IPS-NIHi7 (cell line): ENCODE measurements around the gene AHCYL2.
"Not testable (repeated sequence)": the region's sequence is repeated elsewhere in the genome, so short reads cannot be mapped to it uniquely, and the experiment has no call there.

Experiments
- DNase-seq: peaks from one replicate; pipeline ENCODE4 v3.0.0; 2012; ENCODE audit warnings: mixed read lengths; ENCODE audit errors: extremely low spot score

Gene AHCYL2

DNA sequence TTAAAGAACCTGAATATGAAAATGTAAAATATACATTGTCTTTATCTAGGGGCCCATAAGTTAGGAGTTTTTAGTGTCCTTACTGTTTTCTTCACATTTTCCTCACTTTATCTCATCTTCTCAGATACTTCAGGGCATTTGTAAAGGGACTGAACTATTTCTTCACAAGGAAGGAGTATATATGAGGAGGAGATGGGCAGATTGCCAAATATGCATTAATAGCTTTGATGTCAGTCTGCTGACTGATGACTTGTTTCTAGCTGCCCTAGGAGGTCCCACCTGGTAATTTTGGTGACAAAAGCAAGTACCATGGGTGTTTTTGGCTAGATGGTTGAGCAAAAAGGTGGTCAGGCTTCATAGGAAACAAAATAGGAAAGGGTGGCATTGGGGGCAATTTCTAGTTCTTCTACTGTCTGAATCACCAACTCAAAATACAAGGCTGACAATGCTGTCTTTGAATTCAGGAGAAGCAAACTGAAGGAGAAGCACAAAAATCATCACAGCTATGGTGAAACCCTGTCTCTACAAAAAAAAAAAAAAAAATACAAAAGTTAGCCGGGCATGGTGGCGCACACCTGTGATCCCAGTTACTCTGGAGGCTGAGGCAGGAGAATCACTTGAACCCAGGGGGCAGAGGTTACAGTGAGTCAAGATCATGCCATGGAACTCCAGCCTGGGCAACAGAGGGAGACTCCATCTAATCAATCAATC, 199.0 kb downstream of the AHCYL2 start:
- no peak for DNase-seq

DNA sequence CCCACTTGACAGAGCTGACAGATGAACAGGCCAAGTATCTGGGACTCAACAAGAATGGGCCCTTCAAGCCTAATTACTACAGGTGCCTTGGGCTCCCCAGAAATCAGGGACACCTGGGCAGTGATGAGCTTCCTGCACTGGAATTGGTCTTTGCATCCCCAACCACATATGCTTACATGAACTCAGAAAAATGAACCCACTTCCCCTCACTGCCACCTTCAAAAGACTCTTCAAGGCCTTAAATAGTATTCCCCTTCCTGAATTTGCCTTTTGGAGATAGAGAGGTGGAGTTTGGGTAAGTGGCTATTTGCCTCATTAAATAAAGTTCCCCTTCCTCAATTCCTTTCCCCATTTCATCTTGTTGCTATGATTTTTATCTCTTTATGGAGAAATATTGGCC, 201.7 kb downstream of the AHCYL2 start:
- no peak for DNase-seq

DNA sequence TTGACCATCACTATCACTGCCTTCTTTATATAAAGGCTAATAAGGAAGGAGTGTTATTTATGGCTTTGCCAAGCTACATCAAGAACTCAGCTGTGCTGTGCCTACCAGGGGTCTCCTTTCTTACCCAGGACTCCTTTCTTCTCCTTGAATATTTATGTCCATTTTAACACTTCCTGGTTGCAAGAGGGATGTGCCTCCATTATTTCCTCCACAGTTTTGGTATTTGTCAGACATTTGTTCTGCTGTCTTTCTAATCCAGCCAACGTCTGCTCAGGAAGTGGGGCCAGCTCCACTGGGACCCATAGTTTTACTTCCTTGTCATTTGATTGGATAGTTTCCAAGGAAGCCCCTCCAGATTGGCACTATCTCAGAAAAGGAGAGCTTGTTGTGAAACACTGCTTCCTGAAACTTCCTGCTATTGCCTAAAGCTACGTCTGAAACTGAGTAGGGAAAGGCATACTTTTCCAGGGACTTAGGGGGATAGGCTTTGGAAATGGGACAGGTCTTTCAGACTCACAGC, 202.8 kb downstream of the AHCYL2 start:
- DNase-seq = no peak

DNA sequence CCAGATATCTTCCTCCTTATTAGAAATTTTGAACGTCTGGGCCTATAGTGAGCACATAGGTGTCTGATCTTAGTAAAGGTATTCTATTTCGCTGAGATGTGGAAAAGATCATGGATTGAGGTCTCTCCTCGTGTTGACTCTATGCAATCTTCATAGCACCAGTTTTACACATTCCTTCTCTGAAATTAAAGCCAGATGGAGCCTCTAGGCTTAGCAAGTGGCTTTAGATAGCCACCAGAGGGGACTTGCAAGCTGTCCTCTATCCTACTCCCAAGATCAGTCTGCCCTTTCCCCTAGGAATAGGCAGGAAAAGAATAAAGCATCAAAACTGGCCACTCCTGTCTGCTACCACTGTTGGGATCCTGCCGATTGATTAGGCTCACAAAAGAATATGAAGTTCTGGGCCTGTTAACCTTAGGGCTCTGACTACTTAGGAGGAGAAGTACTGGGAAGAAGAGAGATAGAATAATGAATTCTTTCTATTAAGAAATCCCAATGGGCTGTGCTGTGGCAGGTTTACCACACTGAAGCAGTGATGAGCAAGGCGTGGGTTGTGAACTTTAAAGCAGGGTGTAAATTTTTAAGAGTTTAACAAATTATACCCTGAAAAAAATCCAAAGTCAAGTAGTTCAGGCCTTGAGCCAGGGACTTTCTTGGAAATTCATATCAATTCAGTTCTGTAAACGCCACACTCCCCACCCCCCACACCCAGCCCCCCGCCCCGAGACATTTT, 207.2 kb downstream of the AHCYL2 start:
- DNase-seq = no peak

GRCh38 chr7:129433847-129434674, 209.2 kb downstream of the AHCYL2 start, which contains the start of gene STRIP2:
Gene STRIP2 (plus strand): TSS chr7:129434432. CDS start chr7:129434473, 41 bp downstream.
- DNase-seq = peak; percentile 97

DNA sequence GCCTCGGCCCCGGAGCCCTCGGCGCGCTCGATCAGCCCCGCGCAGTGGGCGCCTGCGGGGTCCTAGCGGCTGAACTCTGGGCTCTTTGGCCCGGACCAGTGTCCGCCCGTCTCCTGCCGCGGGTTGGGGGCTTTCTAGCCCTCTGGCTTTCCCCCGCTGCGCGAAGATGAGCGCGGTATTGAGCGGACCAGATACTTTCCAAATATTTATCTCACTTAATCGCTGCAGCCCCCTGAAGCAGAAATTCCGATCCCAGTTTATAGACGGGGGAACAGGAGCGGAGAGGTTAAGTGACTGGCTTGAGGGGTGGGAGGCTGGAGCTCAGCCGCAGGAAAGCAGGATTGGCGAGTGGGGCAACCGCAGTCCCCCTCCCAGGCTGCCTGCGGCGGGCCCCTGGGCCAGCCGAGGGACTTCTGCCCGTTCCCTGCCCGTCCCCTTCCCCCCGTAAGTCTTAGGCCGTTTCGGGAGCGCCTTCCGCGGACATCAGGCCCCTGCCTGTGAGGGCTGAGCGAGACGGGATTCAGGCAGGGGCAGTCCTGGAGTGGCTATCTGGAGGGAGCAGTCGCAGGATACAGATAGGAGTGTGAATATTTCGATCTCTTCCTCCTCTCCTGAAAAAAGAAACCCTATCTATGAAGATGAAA, 210.0 kb downstream of the AHCYL2 start:
- peak; percentile 79 for DNase-seq

DNA sequence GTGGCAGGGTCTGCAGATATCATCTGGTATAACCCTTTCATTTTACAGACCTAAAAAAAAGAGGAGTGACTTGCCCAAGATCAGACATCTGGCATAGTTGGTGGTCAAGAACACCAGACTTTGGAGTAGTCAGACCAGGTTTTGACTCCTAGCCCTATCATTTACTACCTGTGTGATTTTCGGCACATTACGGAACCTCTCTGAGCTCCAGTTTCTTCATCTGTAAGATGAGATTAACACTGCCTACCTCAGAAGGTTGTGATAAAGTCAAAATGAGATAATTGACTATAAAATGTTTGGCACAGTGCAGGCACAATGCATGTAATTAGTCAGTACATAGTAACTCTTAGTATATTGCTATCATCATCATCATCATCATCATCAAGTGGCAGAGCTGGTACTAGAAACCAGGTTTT, 210.6 kb downstream of the AHCYL2 start:
- no peak for DNase-seq

- no peak for DNase-seq
These were observed 211.6 kb downstream of the AHCYL2 start for GRCh38 chr7:129436335-129436923.

- DNase-seq = no peak
These were observed 212.4 kb downstream of the AHCYL2 start for GRCh38 chr7:129437190-129437589.

- DNase-seq = no peak
These were observed 213.5 kb downstream of the AHCYL2 start for GRCh38 chr7:129438281-129438838.

DNA sequence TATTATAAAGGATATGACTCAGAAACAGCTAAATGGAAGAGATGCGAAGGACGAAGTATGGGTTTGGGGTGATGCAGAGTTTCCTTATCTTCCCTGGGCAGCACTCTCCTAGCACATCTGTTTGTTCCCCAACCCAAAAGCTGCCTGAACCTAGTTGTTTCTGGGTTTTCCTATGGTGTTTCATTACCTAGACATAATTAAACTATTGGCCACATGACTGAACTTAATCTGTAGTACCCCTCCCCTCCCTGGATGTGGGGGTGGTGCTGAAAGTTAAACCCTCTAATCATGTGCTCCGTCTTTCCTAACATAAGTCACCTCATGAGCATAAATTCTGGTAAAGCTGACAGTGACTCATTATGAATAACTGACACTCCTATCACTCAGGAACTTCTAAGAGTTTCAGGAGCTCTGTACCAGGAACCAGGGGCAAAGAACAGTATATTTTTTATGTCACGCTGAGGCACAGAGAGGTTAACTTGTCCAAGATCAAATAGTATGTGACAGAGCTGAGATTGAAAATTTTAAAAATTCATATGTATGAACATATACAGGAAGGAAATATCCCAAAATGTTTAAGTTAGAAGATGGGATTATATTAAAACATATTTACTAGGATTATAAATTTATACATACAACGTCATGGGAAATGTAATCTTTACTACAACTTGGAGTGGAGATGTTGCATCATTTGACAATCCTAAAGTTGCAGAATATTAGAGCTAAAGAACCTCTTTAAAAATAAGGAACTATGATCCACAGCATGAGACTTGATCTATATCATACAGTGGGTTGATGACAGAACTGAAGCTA, 214.2 kb downstream of the AHCYL2 start:
- no peak for DNase-seq

- DNase-seq = no peak
These were observed 215.3 kb downstream of the AHCYL2 start for GRCh38 chr7:129439963-129440625.

- DNase-seq = no peak
These were observed 218.8 kb downstream of the AHCYL2 start for GRCh38 chr7:129443612-129444011.

GRCh38 chr7:129444776-129445175, 219.9 kb downstream of the AHCYL2 start:
- not testable (repeated sequence) for DNase-seq

DNA sequence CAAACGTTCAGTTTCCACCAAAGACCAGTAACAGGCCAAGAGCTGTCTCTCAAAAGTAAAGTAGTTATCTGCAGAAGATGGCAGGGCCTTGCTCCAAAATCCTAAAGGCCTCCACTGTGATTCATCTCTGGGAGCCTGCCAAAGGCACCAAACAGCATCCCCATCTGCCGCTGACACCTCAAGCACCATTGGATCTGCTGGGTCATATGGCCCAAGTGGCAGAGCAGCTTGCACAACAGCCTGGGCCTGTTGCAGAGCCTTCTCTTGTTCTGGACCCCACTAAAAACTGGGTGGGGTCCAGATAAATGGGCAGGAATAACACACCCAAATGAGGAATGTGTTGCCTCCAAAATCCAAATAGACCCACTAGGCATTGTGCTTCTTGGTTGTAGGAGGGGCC, 222.1 kb downstream of the AHCYL2 start:
- DNase-seq = not testable (repeated sequence)

DNA sequence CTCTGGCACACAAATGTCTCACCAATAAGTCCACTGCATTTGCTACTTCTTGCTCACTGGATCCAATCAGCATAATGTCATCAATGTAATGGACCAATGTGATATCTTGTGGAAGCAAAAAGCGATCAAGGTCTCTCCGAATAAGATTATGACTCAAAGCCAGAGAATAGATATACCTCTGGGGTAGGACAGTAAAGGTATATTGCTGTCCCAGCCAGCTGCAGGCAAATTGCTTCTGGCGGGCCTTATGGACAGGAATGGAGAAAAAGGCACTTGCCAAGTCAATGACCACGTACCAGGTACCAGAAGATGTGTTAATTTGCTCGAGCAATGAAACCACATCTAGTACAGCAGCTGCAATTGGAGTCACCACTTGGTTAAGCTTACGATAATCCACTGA, 222.6 kb downstream of the AHCYL2 start:
- not testable (repeated sequence) for DNase-seq

DNA sequence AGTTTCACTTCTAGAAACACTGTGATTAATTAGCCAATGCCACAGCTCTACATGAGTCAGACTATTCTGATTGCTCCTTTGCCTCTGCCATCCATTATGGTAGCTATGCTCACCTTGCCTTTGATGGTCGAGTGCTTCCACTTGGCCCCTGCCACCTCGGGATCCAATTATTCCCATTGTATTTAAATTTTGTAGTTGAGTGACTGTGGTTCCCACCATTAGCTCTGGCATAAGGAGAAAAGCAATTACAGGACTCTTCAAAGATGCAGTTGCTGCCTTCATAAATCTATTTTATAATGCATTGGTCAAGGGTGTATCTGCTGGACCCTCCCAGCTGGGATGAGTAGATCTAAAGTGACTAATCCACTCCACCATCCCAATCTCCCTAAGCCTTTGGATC, 223.8 kb downstream of the AHCYL2 start:
- DNase-seq = not testable (repeated sequence)

DNA sequence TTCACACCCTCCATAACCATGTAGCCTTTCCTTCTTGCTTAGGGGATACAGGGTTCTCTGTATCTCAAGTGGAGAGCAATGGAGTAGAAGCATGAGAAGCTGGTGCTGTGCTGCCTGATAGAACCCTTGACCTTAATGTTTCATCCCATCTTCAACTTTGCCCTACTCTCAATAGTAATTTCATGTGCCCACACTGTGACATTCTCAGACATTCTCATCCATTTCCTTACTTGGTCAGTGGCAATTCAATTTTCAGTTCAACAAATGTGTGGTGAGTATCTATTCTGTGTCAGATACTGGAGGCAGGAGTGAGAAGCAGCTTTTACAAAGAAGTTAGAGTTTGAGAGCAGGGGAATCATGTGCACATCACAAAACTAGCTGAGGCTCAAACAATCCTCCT, 225.5 kb downstream of the AHCYL2 start:
- no peak for DNase-seq

DNA sequence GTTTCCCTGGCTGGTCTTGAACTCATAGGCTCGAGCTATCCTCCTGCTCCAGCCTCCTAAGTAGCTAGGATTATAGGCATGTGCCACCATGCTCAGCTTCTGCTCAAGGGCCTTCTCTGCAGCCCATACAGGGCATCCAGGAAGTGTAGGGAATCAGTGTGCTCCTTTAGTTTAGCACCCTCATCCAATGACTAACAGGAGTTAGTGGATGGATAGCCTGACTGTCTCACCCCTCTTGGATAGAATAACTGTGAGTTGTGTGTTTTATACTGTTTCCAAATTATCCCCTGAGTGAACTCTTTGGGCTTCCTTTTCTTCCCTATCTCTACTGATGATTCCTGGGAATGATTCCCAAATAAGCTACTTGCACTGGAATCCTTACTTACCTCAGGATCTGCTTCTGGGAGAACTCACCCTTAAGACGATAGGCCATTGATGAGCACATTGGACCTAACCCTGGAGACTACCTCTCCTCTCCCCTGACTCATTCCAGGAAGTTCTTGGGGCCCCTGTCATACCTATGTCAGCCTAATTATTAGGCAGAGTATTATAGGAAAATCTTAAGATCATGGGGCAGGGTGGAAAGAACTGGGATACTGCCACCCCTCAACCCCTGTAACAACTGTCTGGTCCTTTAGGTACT, 227.9 kb downstream of the AHCYL2 start:
- no peak for DNase-seq
